Measurements from ENCODE around the gene MYNN. TPM values are rescaled to one million over a fixed set of nuclear protein-coding genes. Genes with fewer than 3 reads are reported as not detected.

The MYNN gene
- total RNA-seq, 1 experiment from 2014 or later = 12.9 TPM

- Histone ChIP-seq H3K9me2 (replicated peaks; ENCODE audit: low read length) (no peaks in the 10 kb centered on the region), H3K36me3 (ENCODE audit: low read depth, low read length) (no peaks in the 10 kb centered on the region), H3K4me2 (ENCODE audit: low read length) (peak overlapping the region; percentile 95), H3K79me2 (ENCODE audit: low read length) (no peaks in the 10 kb centered on the region), H3K4me1 (ENCODE audit: insufficient read depth, low read length) (peaks cover 15% of the 10 kb centered on the region; the same call in 1 of the 2 replicates), H3K4me3 (ENCODE audit: low read length) (peak overlapping the region; percentile 75), H3K9ac (ENCODE audit: low read length) (peak overlapping the region; percentile 67; the same call in 1 of the 2 replicates), H3K27ac (ENCODE audit: low read length) (no peak overlapping the region), H3K27me3 (ENCODE audit: low read length) (no peaks in the 10 kb centered on the region), H3K9me3 (ENCODE audit: low read length) (no peaks in the 10 kb centered on the region), H4K20me1 (ENCODE audit: low read length) (no peaks in the 10 kb centered on the region), H2AFZ (ENCODE audit: low read length) (peak overlapping the region; percentile 85), H3F3A (ENCODE audit: low read length, unreplicated experiment) (no peaks in the 10 kb centered on the region)
- ChIA-PET CTCF (no interaction called here), POLR2A (ENCODE audit: unreplicated experiment) (no interaction called here)
- ATAC-seq = no peak
- DNase-seq = no peak
- BruUV-seq (replicated peaks) = no TSS peak
- intact Hi-C loops (cut with micrococcal nuclease) = loop anchor here (5.0 kb wide), 1 partner anchor 41 kb away; the partner anchor contains the start of gene MYNN
- TF ChIP-seq CTCF (conservative IDR thresholded peaks at IDR 0.05; ENCODE audit: low read depth, low read length) (no peak), EZH2phosphoT487 (IDR thresholded peaks at IDR 0.05; ENCODE audit: borderline replicate concordance, low read length) (no peak), EZH2 (IDR thresholded peaks at IDR 0.05; ENCODE audit: low read length, unreplicated experiment) (no peak)
Measured at GRCh38 chr3:169813278-169813677, 40.1 kb downstream of the MYNN start.

GRCh38 chr3:169813757-169814517, 40.7 kb downstream of the MYNN start:
- Histone ChIP-seq H3K27me3 (ENCODE audit: low read length) (no peaks in the 10 kb centered on the region), H3K9me3 (ENCODE audit: low read length) (no peaks in the 10 kb centered on the region), H3F3A (ENCODE audit: low read length, unreplicated experiment) (no peaks in the 10 kb centered on the region), H3K79me2 (ENCODE audit: low read length) (no peaks in the 10 kb centered on the region), H3K36me3 (ENCODE audit: low read depth, low read length) (no peaks in the 10 kb centered on the region), H3K4me2 (ENCODE audit: low read length) (no peak overlapping the region), H3K27ac (ENCODE audit: low read length) (no peak overlapping the region), H3K4me1 (ENCODE audit: insufficient read depth, low read length) (peaks cover 15% of the 10 kb centered on the region; the same call in 1 of the 2 replicates), H4K20me1 (ENCODE audit: low read length) (no peaks in the 10 kb centered on the region), H3K9ac (ENCODE audit: low read length) (no peak overlapping the region), H2AFZ (ENCODE audit: low read length) (no peak overlapping the region), H3K4me3 (ENCODE audit: low read length) (no peak overlapping the region), H3K9me2 (replicated peaks; ENCODE audit: low read length) (no peaks in the 10 kb centered on the region)
- DNase-seq = no peak
- ChIA-PET POLR2A (ENCODE audit: unreplicated experiment) (no interaction called here), CTCF (no interaction called here)
- no TSS peak for BruUV-seq (replicated peaks)
- ATAC-seq = no peak
- intact Hi-C loops (cut with micrococcal nuclease) = loop anchor here (5.0 kb wide), 1 partner anchor 42 kb away; the partner anchor contains the start of gene MYNN
- TF ChIP-seq EZH2phosphoT487 (IDR thresholded peaks at IDR 0.05; ENCODE audit: borderline replicate concordance, low read length) (no peak), EZH2 (IDR thresholded peaks at IDR 0.05; ENCODE audit: low read length, unreplicated experiment) (no peak), CTCF (conservative IDR thresholded peaks at IDR 0.05; ENCODE audit: low read depth, low read length) (no peak)

- Histone ChIP-seq H3K9me3 (ENCODE audit: low read length) (no peaks in the 10 kb centered on the region), H3K9ac (ENCODE audit: low read length) (no peak overlapping the region), H3K4me2 (ENCODE audit: low read length) (no peak overlapping the region), H3K4me3 (ENCODE audit: low read length) (no peak overlapping the region), H3K36me3 (ENCODE audit: low read depth, low read length) (no peaks in the 10 kb centered on the region), H3K9me2 (replicated peaks; ENCODE audit: low read length) (no peaks in the 10 kb centered on the region), H3K27me3 (ENCODE audit: low read length) (no peaks in the 10 kb centered on the region), H3K79me2 (ENCODE audit: low read length) (no peaks in the 10 kb centered on the region), H3K4me1 (ENCODE audit: insufficient read depth, low read length) (peaks cover 15% of the 10 kb centered on the region; the same call in 1 of the 2 replicates), H3F3A (ENCODE audit: low read length, unreplicated experiment) (no peaks in the 10 kb centered on the region), H3K27ac (ENCODE audit: low read length) (no peak overlapping the region), H4K20me1 (ENCODE audit: low read length) (no peaks in the 10 kb centered on the region), H2AFZ (ENCODE audit: low read length) (no peak overlapping the region)
- intact Hi-C loops (cut with micrococcal nuclease) = no loop called here
- no peak for ATAC-seq
- TF ChIP-seq CTCF (conservative IDR thresholded peaks at IDR 0.05; ENCODE audit: low read depth, low read length) = no peak
- TF ChIP-seq EZH2 (IDR thresholded peaks at IDR 0.05; ENCODE audit: low read length, unreplicated experiment) = no peak
- TF ChIP-seq EZH2phosphoT487 (IDR thresholded peaks at IDR 0.05; ENCODE audit: borderline replicate concordance, low read length) = no peak
- CTCF ChIA-PET = no interaction called here
- no TSS peak for BruUV-seq (replicated peaks)
- DNase-seq = no peak
- POLR2A ChIA-PET (ENCODE audit: unreplicated experiment) = no interaction called here
Measured at GRCh38 chr3:169815590-169816150, 42.5 kb downstream of the MYNN start.
